ENCODE data around the gene ACTG2.
A peak's percentile ranks its signal among the peaks of the same experiment; 100 is the strongest.
"Not testable (repeated sequence)": the region's sequence is repeated elsewhere in the genome, so short reads cannot be mapped to it uniquely, and the experiment has no call there.

Gene ACTG2

DNA sequence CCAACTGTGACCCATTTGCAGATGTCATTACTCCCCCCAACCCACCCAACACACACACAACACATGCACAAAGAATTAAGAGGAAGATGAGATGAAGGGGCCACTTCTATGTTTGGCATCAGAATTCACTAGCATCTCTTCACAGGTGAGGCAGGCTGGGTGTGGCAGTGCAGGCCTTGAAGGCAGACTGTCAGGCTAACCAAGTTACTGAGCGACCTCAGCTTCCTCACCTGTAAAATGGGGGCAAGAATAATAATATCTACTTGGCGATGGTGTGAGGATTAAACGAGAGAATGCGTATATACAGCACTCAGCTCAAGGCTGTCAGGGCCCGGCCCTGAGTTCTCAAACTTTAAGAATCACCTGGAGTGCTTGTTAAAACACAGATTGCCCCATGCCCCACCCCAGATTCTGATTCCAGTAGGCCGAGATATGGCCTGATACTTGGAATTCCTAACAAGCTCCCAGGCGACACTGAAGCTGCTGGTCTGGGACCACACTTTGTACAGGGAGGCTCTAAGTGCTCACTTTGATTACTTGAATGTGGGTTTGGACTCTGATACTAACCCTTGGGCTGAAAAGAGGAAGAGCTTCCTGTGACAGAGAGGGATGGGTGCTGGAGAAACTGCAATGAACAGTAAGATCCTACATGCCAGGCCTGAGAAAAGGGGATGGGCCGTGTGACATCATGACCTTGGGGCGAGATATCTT, 1.1 kb downstream of the ACTG2 start:
- no peak for DNase-seq

- DNase-seq, result no peak
These were observed 1.7 kb downstream of the ACTG2 start for GRCh38 chr2:73894475-73894850.

DNA sequence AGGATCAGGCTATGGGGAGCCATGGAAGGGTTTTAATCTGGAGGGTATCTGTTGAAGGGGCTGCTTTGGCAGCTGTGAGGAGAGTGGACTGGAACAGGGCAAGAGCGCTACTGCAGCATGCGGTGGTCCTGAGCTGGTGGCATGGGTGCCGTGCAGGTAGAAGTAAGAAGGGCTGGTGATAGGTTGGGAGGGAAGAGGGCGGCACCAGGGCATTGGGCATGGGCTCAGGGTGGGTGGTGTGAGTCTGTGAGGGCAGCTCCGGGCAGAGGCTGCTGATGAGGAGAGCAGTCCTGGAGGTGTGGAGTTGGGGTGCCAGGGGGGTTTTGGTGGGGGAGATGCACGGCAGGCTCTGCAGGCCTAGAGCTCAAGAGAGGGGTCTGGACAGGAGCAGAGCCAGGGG, 2.1 kb downstream of the ACTG2 start:
- DNase-seq, result no peak

DNA sequence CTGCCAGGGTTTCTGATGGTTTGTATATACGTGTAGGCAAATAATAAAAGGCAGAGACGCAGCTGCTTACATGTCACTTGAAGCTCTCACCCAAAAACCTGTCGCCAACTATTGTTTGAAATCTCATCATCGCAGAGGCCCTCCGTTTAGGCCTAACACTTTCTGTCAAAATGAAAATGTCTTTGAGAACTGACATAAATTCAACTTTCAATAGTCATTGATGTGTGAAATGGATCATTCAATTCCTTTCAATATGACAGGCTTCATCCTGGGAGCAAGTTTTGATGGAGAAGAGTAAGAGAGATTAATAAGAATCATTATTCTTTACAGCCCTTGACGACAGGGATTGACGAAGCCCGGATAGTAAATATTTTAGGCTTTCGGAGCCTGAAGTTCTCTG, 2.7 kb downstream of the ACTG2 start:
- no peak for DNase-seq

DNA sequence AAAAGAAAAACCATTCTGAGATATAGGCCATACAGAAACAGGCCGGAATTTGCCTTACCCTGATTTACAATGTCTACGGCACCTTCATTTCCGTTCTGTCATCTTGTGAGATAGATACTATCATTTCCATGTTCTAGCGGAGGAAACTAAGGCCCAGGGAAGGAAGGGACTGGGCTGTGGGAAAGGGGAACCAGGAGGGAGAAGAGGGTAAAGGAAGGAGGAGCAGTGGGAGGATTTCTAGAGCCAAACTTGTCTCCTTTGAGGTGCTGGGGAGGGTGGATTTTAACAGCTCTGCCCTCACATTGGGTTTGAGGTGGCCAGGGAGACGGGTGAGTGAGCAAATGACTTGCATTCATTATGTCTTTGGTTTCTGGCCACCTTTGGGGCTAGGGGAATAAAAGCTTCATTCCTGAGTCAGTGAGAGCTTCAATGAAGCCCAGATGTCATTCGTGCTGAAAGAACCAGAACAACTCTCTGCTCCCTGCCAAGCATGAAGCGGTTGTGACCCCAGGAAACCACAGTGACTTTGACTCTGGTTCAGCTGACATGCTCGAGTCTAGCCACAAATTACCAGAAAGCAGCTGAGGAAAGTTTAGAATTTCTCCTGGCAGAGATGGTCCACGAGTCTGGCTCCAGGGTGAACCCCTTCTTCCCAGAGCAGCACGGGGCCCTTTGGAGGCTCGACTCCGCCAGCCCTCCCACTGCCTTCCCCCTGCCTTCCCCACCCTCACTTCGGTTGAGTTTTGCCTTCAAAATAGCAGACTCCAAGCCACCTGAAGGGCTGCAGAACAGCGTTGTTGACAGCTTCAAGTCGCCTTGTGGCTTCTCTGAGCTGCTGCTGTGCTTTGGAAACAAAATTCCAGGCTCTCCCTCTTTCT, 3.8 kb downstream of the ACTG2 start:
- DNase-seq, result no peak

- DNase-seq, result no peak
These were observed 4.4 kb downstream of the ACTG2 start for GRCh38 chr2:73897240-73897583.

GRCh38 chr2:73897934-73898333, 5.1 kb downstream of the ACTG2 start:
- DNase-seq, result no peak

- DNase-seq, result no peak
These were observed 7.1 kb downstream of the ACTG2 start for GRCh38 chr2:73899801-73900336.

- no peak for DNase-seq
These were observed 8.3 kb downstream of the ACTG2 start for GRCh38 chr2:73901143-73901542.

- no peak for DNase-seq
These were observed 9.5 kb downstream of the ACTG2 start for GRCh38 chr2:73902284-73902683.

- DNase-seq, result no peak
These were observed 10.5 kb downstream of the ACTG2 start for GRCh38 chr2:73903313-73903712.

DNA sequence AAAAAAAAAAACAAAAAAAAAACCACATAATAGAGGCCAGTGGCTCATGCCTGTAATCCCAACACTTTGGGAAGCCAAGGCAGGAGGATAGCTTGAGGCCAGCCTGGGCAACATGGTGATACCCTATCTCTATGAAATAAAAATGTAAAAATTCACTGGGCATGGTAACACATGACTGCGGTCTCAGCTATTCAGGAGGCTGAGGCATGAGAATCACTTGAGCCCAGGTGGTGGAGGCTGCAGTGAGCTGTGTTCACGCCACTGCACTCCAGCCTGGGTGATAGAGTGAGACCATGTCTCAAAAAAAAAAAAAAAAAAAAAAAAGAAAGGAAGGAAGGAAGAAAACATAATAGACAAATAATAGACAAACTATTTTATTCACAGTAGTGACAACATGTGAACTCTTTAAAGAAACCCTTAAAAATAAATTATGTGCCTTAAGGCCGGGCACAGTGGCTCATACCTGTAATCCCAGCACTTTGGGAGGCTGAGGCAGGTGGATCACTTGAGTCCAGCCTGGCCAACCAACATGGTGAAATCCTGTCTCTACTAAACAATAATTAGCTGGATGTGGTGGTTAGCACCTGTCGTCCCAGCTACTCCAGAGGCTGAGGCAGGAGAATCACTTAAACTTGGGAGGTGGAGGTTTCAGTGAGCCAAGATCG, 11.3 kb downstream of the ACTG2 start:
- not testable (repeated sequence) for DNase-seq

DNA sequence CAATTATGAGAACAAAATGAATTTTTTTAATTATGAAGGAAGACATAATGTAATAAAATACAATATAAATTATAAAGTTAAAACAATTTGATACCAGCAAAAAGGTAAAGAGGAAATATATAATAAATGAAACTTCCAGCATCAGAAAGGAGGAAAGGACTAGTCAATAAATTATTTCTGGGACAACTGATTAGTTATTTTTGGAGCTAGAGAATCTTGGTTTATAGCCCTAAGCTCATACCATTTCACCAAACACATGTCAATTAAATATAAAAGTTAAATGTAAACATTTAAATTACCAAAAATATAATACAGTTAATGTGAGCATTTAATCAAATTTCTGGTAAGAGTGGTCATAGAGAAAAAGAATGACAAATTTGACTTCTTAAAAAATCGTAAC, 12.1 kb downstream of the ACTG2 start:
- no peak for DNase-seq

DNA sequence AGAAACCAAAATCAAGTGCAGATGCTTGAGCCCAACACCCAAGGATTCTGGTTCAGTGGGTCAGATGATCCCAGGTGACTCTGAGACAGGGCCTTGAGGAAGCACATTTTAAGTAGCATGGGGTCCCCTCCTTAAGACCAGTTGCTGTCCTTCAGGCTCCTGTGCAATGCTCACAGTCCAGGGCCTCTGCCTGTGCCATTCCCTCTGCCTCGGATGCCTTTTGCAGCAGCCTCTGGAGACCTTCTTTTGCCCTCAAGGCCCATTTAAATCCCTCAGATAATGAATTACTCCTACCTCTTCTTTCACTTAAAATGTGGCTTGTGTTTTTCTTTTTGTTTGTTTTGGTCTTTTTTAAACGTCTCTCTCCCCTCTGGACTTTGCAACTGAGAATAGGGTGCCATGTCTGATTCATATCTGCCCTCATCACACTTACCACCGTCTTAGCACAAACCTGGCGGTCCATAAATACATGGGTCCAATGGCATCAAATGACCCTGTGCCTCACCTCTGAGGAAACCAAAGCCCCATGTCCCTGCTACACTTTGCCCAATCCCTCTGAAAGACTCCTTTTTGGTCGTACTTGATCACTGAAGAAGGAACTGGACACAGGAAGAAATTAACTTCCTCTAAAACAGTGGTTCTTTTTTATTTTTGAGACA, 14.2 kb downstream of the ACTG2 start:
- no peak for DNase-seq

DNA sequence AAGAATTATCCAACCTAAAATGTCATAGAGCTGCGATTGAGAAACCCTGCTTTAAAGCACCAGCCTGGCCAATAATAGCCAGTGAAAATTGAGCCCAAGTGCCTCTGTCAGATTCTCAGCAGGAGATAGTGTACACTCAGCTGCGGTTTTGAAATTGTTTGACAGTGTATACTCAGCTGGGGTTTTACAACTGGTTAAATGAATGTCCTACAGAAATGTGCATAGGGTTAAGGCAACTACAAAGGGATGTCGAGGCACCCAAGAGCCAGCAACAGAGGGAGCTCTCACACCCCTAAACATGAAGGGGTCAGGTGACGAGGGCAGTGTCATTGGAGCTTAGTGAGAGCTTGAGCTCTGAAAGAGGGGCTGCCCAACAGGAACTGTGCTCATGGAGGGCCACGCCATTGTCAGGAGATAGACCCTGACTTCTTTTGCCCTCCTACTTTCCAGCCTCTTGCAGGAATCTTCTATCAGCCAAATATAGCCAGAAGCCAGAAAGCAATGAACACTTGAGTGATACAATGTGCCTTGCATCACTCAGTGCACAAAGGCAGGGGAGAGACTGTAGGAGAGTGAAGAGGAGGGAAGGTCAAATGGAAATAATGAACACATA, 15.1 kb downstream of the ACTG2 start:
- peak; percentile 40 for DNase-seq

- DNase-seq, result no peak
These were observed 16.2 kb downstream of the ACTG2 start for GRCh38 chr2:73908689-73909652.

DNA sequence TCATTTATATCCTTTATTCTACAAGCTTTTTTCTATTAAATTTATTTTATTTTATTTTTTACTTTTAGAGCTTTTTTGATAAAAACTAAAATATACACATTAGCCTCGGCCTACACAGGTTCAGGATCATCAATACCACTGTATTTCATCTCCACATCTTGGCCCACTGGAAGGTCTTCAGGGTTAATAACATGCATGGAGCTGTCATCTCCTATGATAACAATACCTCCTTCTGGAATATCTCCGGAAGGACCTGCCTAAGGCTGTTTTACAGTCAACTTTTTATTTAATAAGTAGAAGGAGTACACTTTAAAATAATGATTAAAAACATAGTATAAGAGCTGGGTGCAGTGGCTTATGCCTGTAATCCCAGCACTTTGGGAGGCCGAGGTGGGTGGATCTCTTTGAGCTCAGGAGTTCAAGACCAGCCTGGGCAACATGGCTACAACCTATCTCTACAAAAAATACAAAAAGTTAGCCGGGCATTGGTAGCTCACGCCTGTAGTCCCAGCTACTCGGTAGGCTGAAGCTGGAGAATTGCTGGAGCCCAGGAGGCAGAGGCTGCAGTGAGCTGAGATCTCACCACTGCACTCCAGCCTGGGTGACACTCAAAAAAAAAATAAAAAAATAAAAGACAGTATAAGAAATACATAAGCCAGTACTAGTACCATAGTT, 18.2 kb downstream of the ACTG2 start:
- no peak for DNase-seq

- no peak for DNase-seq
These were observed 18.9 kb downstream of the ACTG2 start for GRCh38 chr2:73911548-73912208.

- no peak for DNase-seq
These were observed 20.7 kb downstream of the ACTG2 start for GRCh38 chr2:73913414-73914054.

GRCh38 chr2:73914667-73915066, 21.9 kb downstream of the ACTG2 start:
- no peak for DNase-seq

Measured in activated CD4-positive, alpha-beta T cell treated with anti-CD3 and anti-CD28 coated beads for 1 hour (primary cell).